Stimulated activated CD8-positive, alpha-beta memory T cell treated with anti-CD3 and anti-CD28 coated beads, Interleukin-15, amount 100 ng/mL, for 48 hours (primary cell): Measurements from ENCODE around the gene MREG.

Source experiments
- DNase-seq, 2 donors: peaks; one replicate each; pipeline ENCODE4 v3.0.0-alpha.2; 2020; ENCODE audit warnings: low read depth in 2 of 2

Gene MREG

GRCh38 chr2:215919624-215920243, 93.6 kb downstream of the MREG start:
- DNase-seq, result no peak

- DNase-seq, result no peak
Measured at GRCh38 chr2:215918901-215919599, 94.3 kb downstream of the MREG start.

- no peak for DNase-seq
Measured at GRCh38 chr2:215917953-215918620, 95.3 kb downstream of the MREG start.

GRCh38 chr2:215915441-215915840, 97.9 kb downstream of the MREG start:
- no peak for DNase-seq

GRCh38 chr2:215914777-215915165, 98.6 kb downstream of the MREG start:
- no peak for DNase-seq

- DNase-seq, result no peak
Measured at GRCh38 chr2:215914054-215914776, 99.1 kb downstream of the MREG start.

- DNase-seq, result no peak
Measured at GRCh38 chr2:215912299-215912842, 101.0 kb downstream of the MREG start.

GRCh38 chr2:215911301-215912085, 101.9 kb downstream of the MREG start:
- DNase-seq, result no peak

- DNase-seq, result no peak
Measured at GRCh38 chr2:215910180-215910579, 103.2 kb downstream of the MREG start.

- no peak for DNase-seq
Measured at GRCh38 chr2:215907147-215907546, 106.2 kb downstream of the MREG start.

- no peak for DNase-seq
Measured at GRCh38 chr2:215906458-215906857, 106.9 kb downstream of the MREG start.

- DNase-seq, result no peak
Measured at GRCh38 chr2:215905691-215906090, 107.7 kb downstream of the MREG start.

GRCh38 chr2:215904101-215904500, 109.2 kb downstream of the MREG start:
- no peak for DNase-seq

- DNase-seq, result no peak
Measured at GRCh38 chr2:215903203-215903602, 110.1 kb downstream of the MREG start.

- no peak for DNase-seq
Measured at GRCh38 chr2:215901796-215902195, 111.6 kb downstream of the MREG start.

GRCh38 chr2:215900843-215901242, 112.5 kb downstream of the MREG start:
- DNase-seq, result no peak

- DNase-seq, result no peak
Measured at GRCh38 chr2:215900203-215900611, 113.1 kb downstream of the MREG start.

- no peak for DNase-seq
Measured at GRCh38 chr2:215899141-215900074, 113.9 kb downstream of the MREG start.

- DNase-seq, result no peak
Measured at GRCh38 chr2:215898363-215898762, 115.0 kb downstream of the MREG start.

- no peak for DNase-seq
Measured at GRCh38 chr2:215896921-215897320, 116.4 kb downstream of the MREG start.
